HG03045 (cell line): Measurements from ENCODE around the gene HLF.

Experiments used
- ATAC-seq: cut with Tn5 transposase; IDR thresholded peaks from one replicate; pipeline ENCODE4 v1.9.1; 2021; ENCODE audit warnings: mild to moderate bottlenecking, moderate library complexity; ENCODE audit not compliant: unreplicated experiment

The HLF gene

DNA sequence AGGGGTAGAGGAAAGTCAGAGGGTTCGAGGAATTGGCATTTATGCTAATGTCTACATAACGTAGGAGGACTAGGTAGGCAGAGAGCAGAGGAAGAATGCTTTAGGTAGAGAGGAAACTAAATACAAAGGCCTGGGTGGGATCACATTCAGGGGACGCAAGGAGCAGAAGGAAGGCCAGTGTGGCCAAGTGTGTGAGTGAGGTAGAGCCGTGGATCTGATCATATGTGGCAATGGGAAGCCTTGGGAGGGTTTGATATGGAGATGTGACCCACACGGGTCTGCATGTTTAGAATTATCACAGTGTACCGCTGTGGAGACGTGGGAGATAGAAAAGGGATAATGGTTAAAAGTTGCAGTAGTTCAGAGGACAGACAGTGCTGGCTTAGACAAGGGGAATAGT, 43.1 kb downstream of the HLF start:
- no peak for ATAC-seq

DNA sequence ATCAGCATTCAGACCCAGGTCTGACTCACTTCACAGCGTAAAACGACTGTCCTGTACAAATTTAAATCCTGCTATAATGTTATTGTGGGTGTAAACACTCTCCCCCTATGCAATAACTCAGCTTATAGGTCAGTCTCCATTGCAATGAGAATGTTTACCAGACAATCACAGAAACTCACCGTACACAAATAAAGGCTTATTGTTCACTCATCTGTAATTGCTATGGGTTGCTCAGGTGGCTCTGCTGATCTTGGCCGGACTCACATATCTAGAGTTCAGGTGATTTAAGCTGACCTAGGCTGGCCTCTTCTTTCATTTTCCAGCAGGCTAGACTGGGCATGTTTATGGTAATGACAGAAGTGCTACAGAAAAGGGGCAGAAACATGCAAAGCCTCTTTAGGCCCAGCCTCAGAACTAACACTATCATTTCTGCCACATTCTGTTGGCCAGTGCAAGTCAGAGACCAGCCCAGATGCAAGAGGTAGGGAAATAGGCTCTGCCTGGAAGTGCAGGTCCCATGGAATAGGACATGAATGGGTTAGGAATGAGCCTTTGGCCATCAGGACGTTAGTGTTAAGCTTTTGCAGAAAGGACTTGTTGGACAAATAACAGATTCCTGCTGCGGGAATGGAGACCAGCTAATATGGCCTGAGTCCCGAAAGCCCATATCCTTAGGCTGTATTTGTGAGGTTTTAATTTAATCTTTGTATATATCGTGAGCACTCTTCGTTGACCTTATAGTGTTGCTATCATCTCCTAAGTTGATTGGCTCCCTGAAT, 44.0 kb downstream of the HLF start:
- ATAC-seq = no peak

DNA sequence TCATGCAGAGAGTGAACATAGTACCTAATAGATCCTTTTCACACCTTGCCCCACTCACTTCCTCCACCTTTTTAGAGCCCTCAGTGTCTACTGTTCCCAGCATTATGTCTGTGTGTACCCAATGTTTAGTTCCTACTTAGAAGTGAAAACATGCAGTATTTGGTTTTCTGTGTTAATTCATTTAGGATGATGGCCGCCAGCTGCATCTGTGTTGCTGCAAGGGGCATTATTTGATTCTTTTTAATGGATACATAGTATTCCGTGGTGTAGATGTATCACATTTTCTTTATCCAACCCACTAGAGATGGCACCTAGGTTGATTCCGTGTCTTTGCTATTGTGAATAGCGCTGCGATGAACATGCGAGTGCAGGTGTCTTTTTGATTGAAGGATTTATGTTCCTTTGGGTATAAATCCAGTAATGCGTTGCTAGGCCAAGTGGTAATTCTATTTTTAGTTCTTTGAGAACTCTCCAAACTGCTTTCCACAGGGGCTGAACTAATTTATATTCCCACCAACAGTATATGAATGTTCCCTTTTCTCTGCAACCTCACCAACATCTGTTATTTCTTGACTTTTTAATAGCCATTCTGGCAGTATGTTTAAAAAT, 47.1 kb downstream of the HLF start:
- ATAC-seq = no peak

DNA sequence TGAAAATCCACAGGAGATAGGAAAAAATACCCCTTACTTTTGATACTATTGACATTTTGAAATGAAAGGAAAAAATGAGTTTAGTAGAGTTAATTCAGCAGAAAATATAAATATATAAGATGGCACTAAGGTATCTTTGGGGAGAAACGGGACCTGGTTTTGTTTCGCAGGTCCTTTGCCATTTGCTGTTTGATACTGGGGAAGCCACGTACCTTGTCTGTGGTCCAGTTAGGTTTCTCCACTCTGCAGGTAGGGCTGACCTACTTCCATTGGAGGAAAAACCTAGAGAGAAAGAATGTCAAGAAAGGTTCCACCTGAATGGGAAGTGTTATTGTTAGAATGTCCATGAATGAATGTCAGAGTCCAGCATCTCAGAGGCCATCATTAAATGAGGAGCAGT, 48.1 kb downstream of the HLF start:
- no peak for ATAC-seq

DNA sequence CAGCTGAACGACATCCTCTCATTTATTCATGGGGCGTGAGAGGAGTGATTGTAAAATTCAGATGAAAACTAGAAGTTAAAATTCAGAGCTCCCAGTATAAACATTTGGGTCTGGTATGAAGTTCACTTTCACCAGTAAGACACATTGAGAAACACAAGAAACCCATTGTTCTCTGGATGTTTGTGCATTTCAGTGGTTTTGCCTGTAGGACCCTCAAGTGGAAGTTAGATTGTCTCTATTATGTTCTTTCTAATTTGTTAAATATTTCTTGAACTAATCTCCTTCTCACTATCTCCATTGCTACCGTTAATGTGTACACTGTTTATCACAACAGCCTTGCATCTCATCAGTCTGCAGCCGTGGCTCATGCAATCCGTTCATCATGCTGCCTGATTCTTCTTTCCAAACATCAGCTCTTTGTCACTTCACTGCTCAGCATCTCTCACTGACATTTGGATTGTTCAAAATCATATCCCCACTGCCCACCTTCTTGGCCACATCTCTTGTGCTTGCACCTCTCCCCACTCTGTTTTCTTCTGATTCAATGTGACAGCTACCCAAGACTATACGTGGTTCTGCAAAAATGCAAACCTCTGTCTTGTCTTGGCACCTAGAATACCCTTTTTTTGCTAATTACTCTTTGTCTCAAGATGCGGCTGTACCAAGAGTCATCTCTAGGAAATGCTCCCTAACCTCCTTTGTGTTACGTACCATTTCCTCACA, 49.5 kb downstream of the HLF start:
- no peak for ATAC-seq

DNA sequence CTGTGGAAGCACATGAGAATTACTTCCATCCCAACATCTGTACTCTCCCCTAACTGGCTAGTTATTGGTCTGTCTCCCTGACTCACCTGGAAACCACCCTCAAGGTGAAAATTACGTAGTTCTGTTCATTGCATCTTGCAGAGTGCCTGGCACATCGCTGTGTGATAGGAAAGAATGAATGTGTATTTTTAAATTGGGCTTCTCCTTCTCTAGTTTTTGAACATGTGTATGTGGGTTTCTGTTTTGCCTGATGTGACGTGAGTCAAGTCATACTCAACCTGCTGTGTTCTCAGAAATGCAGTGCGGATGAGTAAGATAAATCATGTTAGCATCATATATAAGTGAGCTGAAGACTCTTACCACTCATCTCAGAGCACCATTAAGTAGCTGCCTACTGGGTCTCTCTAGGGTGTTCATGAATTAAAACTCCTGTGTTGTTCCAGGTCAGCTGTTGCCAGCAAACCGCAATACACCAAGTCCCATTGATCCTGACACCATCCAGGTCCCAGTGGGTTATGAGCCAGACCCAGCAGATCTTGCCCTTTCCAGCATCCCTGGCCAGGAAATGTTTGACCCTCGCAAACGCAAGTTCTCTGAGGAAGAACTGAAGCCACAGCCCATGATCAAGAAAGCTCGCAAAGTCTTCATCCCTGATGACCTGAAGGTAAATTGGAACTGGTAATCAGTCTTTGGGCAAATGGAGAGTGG, 50.2 kb downstream of the HLF start:
- no peak for ATAC-seq

DNA sequence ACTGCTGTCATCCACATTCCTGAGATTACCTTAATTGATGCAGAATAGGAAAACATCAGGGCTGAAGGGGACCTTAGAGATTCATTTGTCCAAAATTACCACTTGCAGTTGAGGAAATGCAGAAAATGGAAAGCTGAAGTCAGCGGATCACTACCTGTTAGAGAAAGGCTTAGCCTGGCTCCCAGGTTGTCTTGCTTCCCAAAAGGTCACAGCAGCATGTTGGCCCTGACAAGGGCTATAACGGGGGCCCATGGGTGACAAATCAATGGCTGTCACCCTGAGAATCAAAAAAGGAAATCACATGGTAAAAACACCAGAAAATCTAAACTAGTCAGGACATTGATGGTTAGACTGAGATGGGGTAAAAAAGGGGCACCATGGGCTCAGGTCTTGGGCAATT, 51.7 kb downstream of the HLF start:
- no peak for ATAC-seq

DNA sequence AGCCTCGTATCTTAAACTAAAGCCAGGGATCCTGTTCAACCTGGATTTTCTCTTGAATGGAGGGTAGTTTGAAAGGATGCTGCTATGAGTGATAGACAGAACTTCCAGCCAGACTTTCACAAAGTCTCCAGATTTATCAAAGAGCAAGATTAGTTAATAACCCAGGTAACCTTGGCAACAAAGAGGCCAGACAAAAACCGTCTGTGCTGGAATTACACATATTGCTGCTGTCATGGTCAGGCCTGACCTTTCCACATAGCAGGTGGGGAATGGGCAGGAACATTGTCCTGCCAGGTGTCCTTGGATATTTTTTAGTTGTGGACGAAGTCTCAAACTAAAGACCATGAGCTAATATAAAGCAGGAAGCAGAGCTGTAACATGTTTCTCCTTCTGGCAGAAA, 52.5 kb downstream of the HLF start:
- no peak for ATAC-seq

DNA sequence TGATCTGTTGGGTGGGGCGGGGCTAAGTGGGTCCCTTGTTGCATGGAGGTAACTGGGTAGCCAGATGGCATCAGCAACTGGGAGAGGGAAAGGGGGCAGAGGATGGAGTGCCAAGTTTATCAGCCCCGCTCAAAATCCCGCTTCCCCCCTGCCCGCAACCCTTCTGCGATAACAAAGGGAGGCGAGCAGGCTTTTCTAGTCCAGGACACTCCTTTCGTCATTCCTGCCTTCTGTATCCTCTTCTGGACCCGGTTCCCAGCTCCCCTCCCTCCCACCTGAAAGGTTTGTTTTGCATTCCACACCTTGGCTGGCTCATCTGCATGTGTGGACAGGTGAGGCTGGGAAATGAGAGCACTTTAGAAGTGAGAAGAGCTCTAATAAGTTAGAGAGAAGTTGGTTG, 53.3 kb downstream of the HLF start:
- ATAC-seq = no peak

DNA sequence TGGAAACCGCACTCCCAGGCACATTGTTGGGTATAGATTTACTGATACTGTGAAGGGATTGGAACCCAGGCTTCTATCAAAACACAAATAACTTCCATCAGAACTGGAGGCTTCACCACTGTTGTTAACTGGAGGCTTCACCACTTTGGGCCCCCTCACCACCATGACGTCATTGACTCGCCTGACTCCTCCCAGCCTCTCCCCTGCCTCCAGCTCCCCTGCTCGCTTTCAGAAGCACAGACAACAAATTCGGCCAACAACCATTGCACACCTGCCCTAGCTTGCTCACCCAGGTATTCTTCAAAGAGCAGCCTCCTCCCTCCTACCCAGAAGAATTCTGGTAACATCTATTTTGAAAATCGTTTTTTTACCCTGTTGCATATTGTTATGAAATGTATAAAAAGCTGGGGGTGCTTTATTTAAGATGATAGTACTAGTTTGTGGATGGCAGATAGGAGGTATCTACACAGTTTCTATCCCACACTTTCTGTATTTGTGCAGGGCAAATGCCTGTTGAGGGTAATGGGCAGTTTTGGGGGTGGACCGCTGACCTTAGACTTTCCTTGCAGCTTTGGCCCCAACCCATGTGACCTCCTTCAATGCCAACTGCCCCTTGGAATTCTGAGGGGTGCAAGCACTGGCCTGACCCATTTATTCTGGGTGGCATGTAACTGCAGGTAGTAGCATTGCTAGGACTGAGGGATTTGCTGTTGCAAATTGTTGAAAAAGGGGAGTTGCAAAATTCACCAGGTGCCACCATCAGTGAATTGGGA, 54.1 kb downstream of the HLF start:
- no peak for ATAC-seq

DNA sequence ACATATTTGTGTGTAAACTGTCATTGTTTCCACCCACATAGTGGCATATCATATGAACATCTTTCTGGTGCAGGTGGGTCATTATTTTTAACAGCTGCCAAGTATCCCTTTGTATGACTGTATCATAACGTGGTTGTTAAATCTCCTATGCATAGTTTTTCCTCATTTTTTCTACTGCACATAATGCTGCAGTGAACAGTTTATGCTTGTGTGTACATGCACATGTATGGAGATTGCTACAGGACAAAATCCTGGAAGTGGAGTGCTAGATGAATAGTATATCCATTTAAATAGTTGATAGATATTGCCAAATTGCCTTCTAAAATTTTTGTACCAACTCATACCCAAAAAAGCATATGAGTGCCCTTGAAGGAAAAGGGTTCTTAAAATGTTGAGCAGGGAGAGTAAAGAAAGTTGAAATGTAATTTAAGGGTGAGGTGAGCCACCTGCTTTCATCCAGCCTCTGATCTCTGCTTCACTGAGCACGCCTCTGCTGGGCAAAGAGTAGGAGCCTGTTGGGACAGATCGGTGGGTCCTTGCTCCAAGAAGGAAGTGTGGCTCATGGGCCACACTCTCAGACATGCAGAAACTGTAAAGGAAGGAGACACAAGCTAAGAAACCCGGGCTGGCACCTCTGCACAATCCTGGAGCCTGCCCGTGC, 55.3 kb downstream of the HLF start:
- no peak for ATAC-seq

DNA sequence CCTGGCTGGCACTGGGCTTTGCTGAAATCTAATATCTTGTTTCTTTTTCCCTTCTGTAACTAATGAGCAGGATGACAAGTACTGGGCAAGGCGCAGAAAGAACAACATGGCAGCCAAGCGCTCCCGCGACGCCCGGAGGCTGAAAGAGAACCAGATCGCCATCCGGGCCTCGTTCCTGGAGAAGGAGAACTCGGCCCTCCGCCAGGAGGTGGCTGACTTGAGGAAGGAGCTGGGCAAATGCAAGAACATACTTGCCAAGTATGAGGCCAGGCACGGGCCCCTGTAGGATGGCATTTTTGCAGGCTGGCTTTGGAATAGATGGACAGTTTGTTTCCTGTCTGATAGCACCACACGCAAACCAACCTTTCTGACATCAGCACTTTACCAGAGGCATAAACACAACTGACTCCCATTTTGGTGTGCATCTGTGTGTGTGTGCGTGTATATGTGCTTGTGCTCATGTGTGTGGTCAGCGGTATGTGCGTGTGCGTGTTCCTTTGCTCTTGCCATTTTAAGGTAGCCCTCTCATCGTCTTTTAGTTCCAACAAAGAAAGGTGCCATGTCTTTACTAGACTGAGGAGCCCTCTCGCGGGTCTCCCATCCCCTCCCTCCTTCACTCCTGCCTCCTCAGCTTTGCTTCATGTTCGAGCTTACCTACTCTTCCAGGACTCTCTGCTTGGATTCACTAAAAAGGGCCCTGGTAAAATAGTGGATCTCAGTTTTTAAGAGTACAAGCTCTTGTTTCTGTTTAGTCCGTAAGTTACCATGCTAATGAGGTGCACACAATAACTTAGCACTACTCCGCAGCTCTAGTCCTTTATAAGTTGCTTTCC, 56.0 kb downstream of the HLF start:
- no peak for ATAC-seq

DNA sequence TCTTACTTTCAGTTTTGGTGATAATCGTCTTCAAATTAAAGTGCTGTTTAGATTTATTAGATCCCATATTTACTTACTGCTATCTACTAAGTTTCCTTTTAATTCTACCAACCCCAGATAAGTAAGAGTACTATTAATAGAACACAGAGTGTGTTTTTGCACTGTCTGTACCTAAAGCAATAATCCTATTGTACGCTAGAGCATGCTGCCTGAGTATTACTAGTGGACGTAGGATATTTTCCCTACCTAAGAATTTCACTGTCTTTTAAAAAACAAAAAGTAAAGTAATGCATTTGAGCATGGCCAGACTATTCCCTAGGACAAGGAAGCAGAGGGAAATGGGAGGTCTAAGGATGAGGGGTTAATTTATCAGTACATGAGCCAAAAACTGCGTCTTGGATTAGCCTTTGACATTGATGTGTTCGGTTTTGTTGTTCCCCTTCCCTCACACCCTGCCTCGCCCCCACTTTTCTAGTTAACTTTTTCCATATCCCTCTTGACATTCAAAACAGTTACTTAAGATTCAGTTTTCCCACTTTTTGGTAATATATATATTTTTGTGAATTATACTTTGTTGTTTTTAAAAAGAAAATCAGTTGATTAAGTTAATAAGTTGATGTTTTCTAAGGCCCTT, 56.8 kb downstream of the HLF start:
- ATAC-seq = no peak

DNA sequence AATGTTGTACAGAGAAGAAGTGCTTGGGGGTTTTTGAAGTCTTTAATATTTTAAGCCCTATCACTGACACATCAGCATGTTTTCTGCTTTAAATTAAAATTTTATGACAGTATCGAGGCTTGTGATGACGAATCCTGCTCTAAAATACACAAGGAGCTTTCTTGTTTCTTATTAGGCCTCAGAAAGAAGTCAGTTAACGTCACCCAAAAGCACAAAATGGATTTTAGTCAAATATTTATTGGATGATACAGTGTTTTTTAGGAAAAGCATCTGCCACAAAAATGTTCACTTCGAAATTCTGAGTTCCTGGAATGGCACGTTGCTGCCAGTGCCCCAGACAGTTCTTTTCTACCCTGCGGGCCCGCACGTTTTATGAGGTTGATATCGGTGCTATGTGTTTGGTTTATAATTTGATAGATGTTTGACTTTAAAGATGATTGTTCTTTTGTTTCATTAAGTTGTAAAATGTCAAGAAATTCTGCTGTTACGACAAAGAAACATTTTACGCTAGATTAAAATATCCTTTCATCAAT, 57.8 kb downstream of the HLF start:
- ATAC-seq = no peak

DNA sequence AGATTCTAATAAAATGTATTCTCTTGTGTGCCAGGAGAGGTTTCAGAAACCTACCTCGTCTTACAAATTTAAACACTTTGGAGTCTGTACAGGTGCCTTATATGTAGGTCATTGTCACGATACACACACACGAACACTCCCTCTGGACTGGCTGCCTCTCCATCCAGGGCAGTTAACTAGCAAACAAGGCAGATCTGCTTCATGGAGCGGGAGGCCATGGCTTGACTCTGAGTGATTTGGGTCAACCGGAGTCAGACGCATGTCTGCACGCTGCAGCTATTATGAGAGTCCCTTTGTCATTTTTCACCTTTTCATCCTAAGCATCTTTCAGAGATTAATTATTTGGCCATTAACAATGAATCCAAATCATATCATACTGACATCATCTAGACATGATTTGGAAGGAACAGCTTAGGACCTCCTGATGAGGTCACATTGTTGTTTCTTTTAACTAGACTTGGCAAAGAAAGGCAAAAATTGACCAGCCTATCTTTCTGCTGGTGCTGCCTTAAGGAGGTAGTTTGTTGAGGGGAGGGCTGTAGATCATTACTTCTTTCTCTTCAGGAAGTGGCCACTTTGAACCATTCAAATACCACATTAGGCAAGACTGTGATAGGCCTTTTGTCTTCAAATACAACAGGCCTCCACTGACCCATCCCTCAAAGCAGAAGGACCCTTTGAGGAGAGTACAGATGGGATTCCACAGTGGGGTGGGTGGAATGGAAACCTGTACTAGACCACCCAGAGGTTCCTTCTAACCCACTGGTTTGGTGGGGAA, 58.9 kb downstream of the HLF start:
- ATAC-seq = no peak

DNA sequence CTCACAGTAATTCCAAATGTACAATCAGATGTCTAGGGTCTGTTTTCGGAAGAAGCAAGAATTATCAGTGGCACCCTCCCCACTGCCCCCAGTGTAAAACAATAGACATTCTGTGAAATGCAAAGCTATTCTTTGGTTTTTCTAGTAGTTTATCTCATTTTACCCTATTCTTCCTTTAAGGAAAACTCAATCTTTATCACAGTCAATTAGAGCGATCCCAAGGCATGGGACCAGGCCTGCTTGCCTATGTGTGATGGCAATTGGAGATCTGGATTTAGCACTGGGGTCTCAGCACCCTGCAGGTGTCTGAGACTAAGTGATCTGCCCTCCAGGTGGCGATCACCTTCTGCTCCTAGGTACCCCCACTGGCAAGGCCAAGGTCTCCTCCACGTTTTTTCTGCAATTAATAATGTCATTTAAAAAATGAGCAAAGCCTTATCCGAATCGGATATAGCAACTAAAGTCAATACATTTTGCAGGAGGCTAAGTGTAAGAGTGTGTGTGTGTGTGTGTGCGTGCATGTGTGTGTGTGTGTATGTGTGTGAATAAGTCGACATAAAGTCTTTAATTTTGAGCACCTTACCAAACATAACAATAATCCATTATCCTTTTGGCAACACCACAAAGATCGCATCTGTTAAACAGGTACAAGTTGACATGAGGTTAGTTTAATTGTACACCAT, 59.7 kb downstream of the HLF start:
- no peak for ATAC-seq

DNA sequence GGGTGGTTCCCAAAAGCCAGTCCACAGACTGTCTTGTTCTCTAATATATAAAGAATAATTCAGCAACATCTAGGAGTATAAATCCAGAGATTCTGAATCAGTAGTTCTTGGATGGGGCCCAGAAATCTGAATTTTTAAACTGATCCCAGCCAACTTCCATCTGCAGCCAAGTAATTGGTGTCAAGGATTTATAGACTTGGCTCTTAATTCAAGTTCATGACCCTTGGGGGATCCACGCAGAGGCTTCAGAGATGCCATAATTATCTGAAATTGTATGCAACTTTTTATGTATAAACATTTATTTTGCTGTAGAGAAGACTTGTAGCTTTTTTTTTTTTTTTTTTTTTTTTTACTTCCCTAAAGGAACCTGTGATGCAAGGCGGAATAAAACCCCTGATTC, 60.6 kb downstream of the HLF start:
- ATAC-seq = no peak
